CD8-positive, alpha-beta memory T cell (primary cell): Measurements from ENCODE around the gene ITPK1. TPM values are rescaled to one million over a fixed set of nuclear protein-coding genes. Genes with fewer than 3 reads are reported as not detected.
"Not testable (repeated sequence)": the region's sequence is repeated elsewhere in the genome, so short reads cannot be mapped to it uniquely, and the experiment has no call there.

ENCODE experiments used
- CTCF ChIA-PET: fragments of 350-600 bp; sonication (Branson Sonifier 250); formaldehyde crosslinking; loops from one replicate; lab custom pipeline; 2021; ENCODE audit warnings: antibody characterized with exemption; lab: Charles Lee
- POLR2A ChIA-PET: fragments of 350-600 bp; sonication (Branson Sonifier 250); formaldehyde crosslinking; loops from one replicate; lab custom pipeline; 2021; ENCODE audit warnings: antibody characterized with exemption; lab: Charles Lee
- DNase-seq, 5 donors: peaks; one replicate each; pipeline versions ENCODE4 v3.0.0 to v3.0.0-alpha.2; 2020 to 2022; ENCODE audit warnings: mixed read lengths in 1 of 5
- H3K27ac ChIP-seq: one replicate; pipeline ENCODE4 v1.7.0; 2013; ENCODE audit warnings: low read depth, mild to moderate bottlenecking, low read length, moderate library complexity
- H3K27me3 ChIP-seq: 2 replicates; pipeline ENCODE4 v1.7.0; 2013; ENCODE audit warnings: low read length, mild to moderate bottlenecking; ENCODE audit not compliant: insufficient read depth, poor library complexity, severe bottlenecking
- H3K36me3 ChIP-seq: 2 replicates; pipeline ENCODE4 v1.7.0; 2013; ENCODE audit warnings: mild to moderate bottlenecking, low read length, moderate library complexity; ENCODE audit not compliant: insufficient read depth
- H3K4me1 ChIP-seq: 2 replicates; pipeline ENCODE4 v1.7.0; 2013; ENCODE audit warnings: mild to moderate bottlenecking, low read length, moderate library complexity; ENCODE audit not compliant: insufficient read depth
- H3K4me3 ChIP-seq: 2 replicates; pipeline ENCODE4 v1.7.0; 2013; ENCODE audit warnings: mild to moderate bottlenecking, low read length
- H3K9me3 ChIP-seq: 2 replicates; pipeline ENCODE4 v1.7.0; 2013; ENCODE audit warnings: mild to moderate bottlenecking, low read length
- H3K27ac Mint-ChIP-seq, 8 donors: one replicate each; pipeline ENCODE4 v1.8.0; 2020 to 2021; ENCODE audit warnings: mixed read lengths in 8 of 8, mild to moderate bottlenecking in 6 of 8, inconsistent platforms in 3 of 8, moderate library complexity in 3 of 8
- H3K27me3 Mint-ChIP-seq, 2 donors: one replicate each; pipeline ENCODE4 v1.8.0; 2020 to 2021; ENCODE audit warnings: mixed read lengths in 2 of 2, mild to moderate bottlenecking in 1 of 2, moderate library complexity in 1 of 2
- H3K36me3 Mint-ChIP-seq, 3 donors: one replicate each; pipeline ENCODE4 v1.8.0; 2020 to 2021; ENCODE audit warnings: mixed read lengths in 3 of 3, inconsistent platforms in 1 of 3, mild to moderate bottlenecking in 1 of 3
- H3K4me1 Mint-ChIP-seq, 3 donors: one replicate each; pipeline ENCODE4 v1.8.0; 2020 to 2021; ENCODE audit warnings: mixed read lengths in 3 of 3, inconsistent platforms in 1 of 3, mild to moderate bottlenecking in 1 of 3
- H3K4me3 Mint-ChIP-seq, 7 donors: one replicate each; pipeline ENCODE4 v1.8.0; 2020 to 2021; ENCODE audit warnings: mixed read lengths in 7 of 7, mild to moderate bottlenecking in 6 of 7, moderate library complexity in 4 of 7, inconsistent platforms in 2 of 7
- H3K9me3 Mint-ChIP-seq, 5 donors: one replicate each; pipeline ENCODE4 v1.8.0; 2020 to 2022; ENCODE audit warnings: mixed read lengths in 5 of 5, mild to moderate bottlenecking in 3 of 5, moderate library complexity in 2 of 5, inconsistent platforms in 1 of 5
- polyA plus RNA-seq: library from polyadenylated mRNA; unstranded; fragments of 300-500 nt; fragmentation: Illumina TruSeq; gene quantifications from one replicate; pipeline ENCODE4 v1.2.3, GENCODE V29; 2021
- total RNA-seq, 2 experiments: library from RNA; stranded (reverse); gene quantifications; one replicate each; pipeline ENCODE4 v1.2.3, GENCODE V29; 2021

The ITPK1 gene
- total and polyA plus RNA-seq, 3 experiments from 2014 or later, result 40.4 to 75.1 (median 66.1) TPM

- Histone ChIP-seq H3K36me3 (peaks cover 7% of the 10 kb centered on the region), H3K9me3 (no peaks in the 10 kb centered on the region), H3K27ac (no peak overlapping the region), H3K4me1 (peaks cover 22% of the 10 kb centered on the region), H3K27me3 (no peaks in the 10 kb centered on the region), H3K4me3 (no peak overlapping the region)
- ChIA-PET CTCF (interaction anchor here (1.2 to 1.7 kb wide), 3 partner anchors 12 to 26 kb away, joined by 3 to 5 read pairs (median 4); no protein-coding TSS in a partner anchor), POLR2A (no interaction called here)
- Mint-ChIP-seq H3K9me3 (no peaks in the 10 kb centered on the region), H3K4me3 (no peak overlapping the region), H3K36me3 (peaks cover 0 to 2% (median 2%) of the 10 kb centered on the region in 3 donors), H3K27ac (peak overlapping the region in 1 of 8 donors; percentile 42), H3K27me3 (no peaks in the 10 kb centered on the region), H3K4me1 (peaks cover 29 to 61% (median 42%) of the 10 kb centered on the region in 3 donors)
- DNase-seq, result no peak
These were observed 7.6 kb downstream of the ITPK1 start for GRCh38 chr14:93108105-93108504.

DNA sequence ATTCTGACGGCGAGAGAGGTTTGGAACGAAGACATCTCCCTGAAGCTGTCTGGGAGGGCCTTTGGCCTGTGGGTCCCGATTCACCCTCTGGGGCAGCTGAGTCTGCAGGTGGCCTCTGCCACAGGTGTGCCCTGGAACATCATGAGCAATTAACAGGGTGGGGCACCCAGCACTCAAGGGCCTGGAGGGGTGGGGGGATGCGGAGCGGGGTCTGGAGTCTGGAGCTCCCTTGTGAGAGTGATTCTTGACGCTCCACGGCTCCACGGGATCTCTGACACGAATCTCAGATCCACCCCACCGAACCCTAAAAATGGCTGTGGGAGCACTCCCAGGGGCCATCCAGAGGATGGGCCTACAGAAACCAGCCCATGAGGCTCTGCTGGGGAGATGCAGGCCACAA is 8.3 kb downstream of the ITPK1 start:
- H3K27ac ChIP-seq, result no peak overlapping the region
- H3K9me3 Mint-ChIP-seq, result no peaks in the 10 kb centered on the region
- POLR2A ChIA-PET, result no interaction called here

GRCh38 chr14:93106541-93107156 is 9.1 kb downstream of the ITPK1 start:
- ChIA-PET CTCF (interaction anchor here (0.7 to 3.1 kb wide), 5 partner anchors 8 to 77 kb away, joined by 3 to 15 read pairs (median 4); no protein-coding TSS in a partner anchor), POLR2A (no interaction called here)
- no peak overlapping the region for H3K4me3 Mint-ChIP-seq
- H3K4me3 ChIP-seq, result no peak overlapping the region
- peaks cover 0 to 2% (median 2%) of the 10 kb centered on the region in 3 donors for H3K36me3 Mint-ChIP-seq
- DNase-seq, result no peak
- H3K27ac ChIP-seq, result no peak overlapping the region
- peaks cover 7% of the 10 kb centered on the region for H3K36me3 ChIP-seq
- H3K9me3 Mint-ChIP-seq, result no peaks in the 10 kb centered on the region
- H3K9me3 ChIP-seq, result no peaks in the 10 kb centered on the region
- H3K27ac Mint-ChIP-seq, result peak overlapping the region in 3 of 8 donors; percentile 9 to 94 (median 28)
- H3K27me3 ChIP-seq, result no peaks in the 10 kb centered on the region
- H3K4me1 Mint-ChIP-seq, result peaks cover 26 to 48% (median 35%) of the 10 kb centered on the region in 3 donors
- H3K27me3 Mint-ChIP-seq, result no peaks in the 10 kb centered on the region
- H3K4me1 ChIP-seq, result peaks cover 17% of the 10 kb centered on the region

More for the DNA sequence above, 8.3 kb downstream of the ITPK1 start:
- H3K4me1 Mint-ChIP-seq, result peaks cover 24 to 54% (median 35%) of the 10 kb centered on the region in 3 donors
- Histone ChIP-seq H3K36me3 (peaks cover 7% of the 10 kb centered on the region), H3K4me1 (peaks cover 17% of the 10 kb centered on the region), H3K4me3 (no peak overlapping the region), H3K9me3 (no peaks in the 10 kb centered on the region), H3K27me3 (no peaks in the 10 kb centered on the region)
- H3K4me3 Mint-ChIP-seq, result no peak overlapping the region
- H3K27ac Mint-ChIP-seq, result peak overlapping the region in 3 of 8 donors; percentile 9 to 66 (median 10)
- no peak for DNase-seq
- H3K27me3 Mint-ChIP-seq, result no peaks in the 10 kb centered on the region
- CTCF ChIA-PET, result interaction anchor here (0.7 to 3.1 kb wide), 6 partner anchors 7 to 77 kb away, joined by 3 to 15 read pairs (median 4); no protein-coding TSS in a partner anchor
- H3K36me3 Mint-ChIP-seq, result peaks cover 0 to 2% (median 2%) of the 10 kb centered on the region in 3 donors

DNA sequence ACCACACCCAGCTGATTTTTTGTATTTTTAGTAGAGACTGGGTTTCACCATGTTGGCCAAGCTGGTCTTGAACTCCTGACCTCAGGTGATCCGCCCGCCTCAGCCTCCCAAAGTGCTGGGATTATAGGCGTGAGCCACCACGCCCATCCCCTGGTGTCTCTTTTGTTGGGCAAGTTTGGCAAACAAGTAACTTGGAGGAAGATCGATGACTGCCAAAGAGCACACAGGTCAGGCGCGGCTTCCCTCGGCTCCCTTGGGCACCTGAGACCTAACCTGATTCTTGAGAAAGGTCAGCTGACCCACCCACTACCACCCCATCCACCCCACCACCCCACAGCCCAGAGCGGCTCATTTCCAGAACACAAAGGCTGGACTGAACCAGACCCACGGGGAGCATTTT is 9.9 kb downstream of the ITPK1 start:
- H3K27me3 Mint-ChIP-seq, H3K27me3 ChIP-seq, H3K4me3 ChIP-seq, H3K36me3 ChIP-seq, H3K27ac ChIP-seq, POLR2A ChIA-PET, H3K9me3 ChIP-seq, DNase-seq, H3K4me3 Mint-ChIP-seq, H3K9me3 Mint-ChIP-seq, H3K36me3 Mint-ChIP-seq: not testable (repeated sequence)
- Mint-ChIP-seq H3K4me1 (peaks cover 28 to 53% (median 40%) of the 10 kb centered on the region in 3 donors), H3K27ac (peak overlapping the region in 4 of 8 donors; percentile 63 to 72 (median 68))
- H3K4me1 ChIP-seq, result peaks cover 17% of the 10 kb centered on the region
- CTCF ChIA-PET, result interaction anchor here (1.4 to 5.2 kb wide), 3 partner anchors 7 to 34 kb away, joined by 6 to 62 read pairs (median 15); no protein-coding TSS in a partner anchor

DNA sequence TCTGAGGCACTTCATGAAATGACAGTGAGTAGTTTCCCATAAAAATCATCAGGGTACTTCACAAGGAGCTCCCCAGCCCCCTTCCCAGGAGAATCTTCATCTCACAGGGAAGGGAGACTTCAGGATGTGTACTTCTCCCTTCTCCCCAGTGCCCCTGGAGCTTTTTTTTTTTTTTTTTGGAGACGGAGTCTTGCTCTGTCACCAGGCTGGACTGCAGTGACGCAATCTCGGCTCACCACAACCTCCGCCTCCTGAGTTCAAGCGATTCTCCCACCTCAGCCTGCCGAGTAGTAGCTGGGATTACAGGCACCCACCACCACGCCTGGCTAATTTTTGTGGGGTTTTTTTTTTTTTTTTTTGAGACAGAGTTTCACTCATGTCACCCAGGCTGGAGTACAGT is 10.4 kb downstream of the ITPK1 start:
- peak overlapping the region in 3 of 8 donors; percentile 29 to 94 (median 93) for H3K27ac Mint-ChIP-seq
- peaks cover 17% of the 10 kb centered on the region for H3K4me1 ChIP-seq
- no peaks in the 10 kb centered on the region for H3K27me3 ChIP-seq
- H3K36me3 Mint-ChIP-seq, result peaks cover 0 to 2% (median 2%) of the 10 kb centered on the region in 3 donors
- peaks cover 7% of the 10 kb centered on the region for H3K36me3 ChIP-seq
- no peak for DNase-seq
- ChIA-PET POLR2A (interaction anchor here (0.7 to 1.1 kb wide), 2 partner anchors 8 to 9 kb away, joined by 4 to 5 read pairs; no protein-coding TSS in a partner anchor), CTCF (interaction anchor here (1.2 to 5.2 kb wide), 4 partner anchors 8 to 34 kb away, joined by 3 to 62 read pairs (median 10); no protein-coding TSS in a partner anchor)
- H3K9me3 ChIP-seq, result no peaks in the 10 kb centered on the region
- no peak overlapping the region for H3K27ac ChIP-seq
- H3K4me3 ChIP-seq, result no peak overlapping the region
- H3K4me3 Mint-ChIP-seq, result no peak overlapping the region
- H3K9me3 Mint-ChIP-seq, result no peaks in the 10 kb centered on the region
- H3K27me3 Mint-ChIP-seq, result no peaks in the 10 kb centered on the region
- H3K4me1 Mint-ChIP-seq, result peaks cover 32 to 57% (median 45%) of the 10 kb centered on the region in 3 donors

GRCh38 chr14:93104961-93105360 is 10.8 kb downstream of the ITPK1 start:
- no peak for DNase-seq
- ChIA-PET CTCF (interaction anchor here (1.2 to 5.2 kb wide), 5 partner anchors 8 to 34 kb away, joined by 3 to 62 read pairs (median 6); no protein-coding TSS in a partner anchor), POLR2A (interaction anchor here (0.7 to 1.1 kb wide), 2 partner anchors 9 to 10 kb away, joined by 4 to 5 read pairs; no protein-coding TSS in a partner anchor)
- no peaks in the 10 kb centered on the region for H3K9me3 ChIP-seq
- Mint-ChIP-seq H3K36me3 (peaks cover 0 to 2% (median 2%) of the 10 kb centered on the region in 3 donors), H3K27me3 (no peaks in the 10 kb centered on the region), H3K27ac (peak overlapping the region in 7 of 8 donors; percentile 47 to 99 (median 94)), H3K4me1 (peaks cover 34 to 58% (median 48%) of the 10 kb centered on the region in 3 donors), H3K4me3 (peak overlapping the region in 2 of 7 donors; percentile 54 to 87), H3K9me3 (no peaks in the 10 kb centered on the region)
- peaks cover 4% of the 10 kb centered on the region for H3K36me3 ChIP-seq
- H3K27ac ChIP-seq, result no peak overlapping the region
- H3K4me1 ChIP-seq, result peaks cover 17% of the 10 kb centered on the region
- no peaks in the 10 kb centered on the region for H3K27me3 ChIP-seq
- no peak overlapping the region for H3K4me3 ChIP-seq

DNA sequence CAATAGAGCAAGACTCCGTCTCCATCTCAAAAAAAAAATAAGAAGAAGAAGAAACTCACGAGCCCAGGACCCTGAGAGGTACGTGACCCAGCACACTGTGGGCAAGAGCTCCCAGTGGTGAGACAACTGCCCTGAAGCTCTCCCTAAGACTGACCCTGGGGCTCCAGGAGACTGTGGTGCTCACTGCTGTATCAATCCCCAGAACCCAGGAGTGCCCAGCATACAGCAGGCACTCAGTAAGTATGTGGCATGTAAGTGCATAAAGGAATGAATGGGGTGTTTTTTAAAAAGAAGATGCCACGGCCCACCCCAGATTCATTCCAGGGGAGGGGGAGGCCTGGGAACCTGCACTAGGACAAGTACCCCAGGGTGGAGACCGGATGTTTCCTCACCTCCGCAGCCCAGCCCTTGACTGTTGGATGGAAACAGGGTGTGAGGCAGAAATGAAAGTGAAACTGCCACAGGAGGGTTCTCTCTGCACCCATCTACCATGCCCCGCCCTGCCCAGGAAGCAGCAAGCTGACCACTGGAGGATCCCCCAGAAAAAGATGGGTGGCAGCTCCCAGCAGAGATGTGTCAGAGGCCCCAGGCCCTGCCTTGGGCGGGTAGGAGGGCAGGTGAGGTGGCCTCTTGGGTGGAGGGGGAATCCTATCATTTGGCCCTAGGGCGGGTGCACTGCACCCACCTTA is 12.2 kb downstream of the ITPK1 start:
- H3K9me3 Mint-ChIP-seq, result no peaks in the 10 kb centered on the region
- Histone ChIP-seq H3K9me3 (no peaks in the 10 kb centered on the region), H3K4me3 (peak overlapping the region; percentile 69), H3K4me1 (peaks cover 17% of the 10 kb centered on the region), H3K27ac (peak overlapping the region; percentile 74), H3K27me3 (no peaks in the 10 kb centered on the region), H3K36me3 (no peaks in the 10 kb centered on the region)
- ChIA-PET CTCF (interaction anchor here (1.0 to 5.2 kb wide), 3 partner anchors 10 to 42 kb away, joined by 3 to 62 read pairs (median 4); no protein-coding TSS in a partner anchor), POLR2A (interaction anchor here (0.6 to 1.0 kb wide), 4 partner anchors 11 to 475 kb away, joined by 3 read pairs; no protein-coding TSS in a partner anchor)
- H3K4me1 Mint-ChIP-seq, result peaks cover 38 to 56% (median 39%) of the 10 kb centered on the region in 3 donors
- peaks cover 0 to 2% (median 2%) of the 10 kb centered on the region in 3 donors for H3K36me3 Mint-ChIP-seq
- DNase-seq, result peak; percentile 44 to 82 (median 64)
- H3K27me3 Mint-ChIP-seq, result no peaks in the 10 kb centered on the region
- peak overlapping the region; percentile 57 to 99 (median 94) for H3K27ac Mint-ChIP-seq
- H3K4me3 Mint-ChIP-seq, result peak overlapping the region; percentile 55 to 92 (median 87)
